Fibroblast of pulmonary artery (primary cell): ENCODE results near the gene ZNF638.

Experiments used
- DNase-seq: peaks from one replicate; pipeline ENCODE4 v3.0.0-alpha.2; 2010; ENCODE audit warnings: low read depth
- H3K4me3 ChIP-seq: replicated peaks from 2 replicates; pipeline ENCODE4 v1.5.1; 2011; ENCODE audit warnings: low read depth, mild to moderate bottlenecking, control low read depth, low read length, moderate library complexity
- TF ChIP-seq, protein P1 (sequence below): IDR thresholded peaks from 2 replicates; pipeline ENCODE4 v1.5.1; 2011; ENCODE audit warnings: mild to moderate bottlenecking, control low read depth, low read length, inconsistent platforms; ENCODE audit errors: missing control alignments

ZNF638 gene

DNA sequence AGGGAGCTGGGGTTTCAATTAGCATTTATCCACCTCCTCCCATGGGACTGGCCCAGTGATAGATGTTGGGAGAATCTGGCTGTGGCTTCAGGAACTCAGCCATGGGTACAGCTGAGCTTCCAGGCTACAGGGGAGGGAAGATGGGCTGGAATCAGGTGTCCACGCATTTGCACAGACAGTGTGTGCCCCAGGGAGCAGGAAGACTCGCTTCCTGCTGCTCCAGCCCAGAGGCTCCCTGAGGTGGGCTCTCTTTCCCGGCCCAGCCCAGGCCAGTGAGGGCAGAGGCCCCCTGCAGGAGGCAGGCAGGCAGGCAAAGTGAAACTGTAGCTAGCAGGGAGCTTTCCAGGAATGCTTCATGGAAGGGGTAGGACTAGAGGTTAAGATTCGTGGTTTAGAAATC is 150.5 kb downstream of the ZNF638 start:
- no peak overlapping the region for H3K4me3 ChIP-seq
- DNase-seq, result no peak
- TF ChIP-seq, protein P1, sequence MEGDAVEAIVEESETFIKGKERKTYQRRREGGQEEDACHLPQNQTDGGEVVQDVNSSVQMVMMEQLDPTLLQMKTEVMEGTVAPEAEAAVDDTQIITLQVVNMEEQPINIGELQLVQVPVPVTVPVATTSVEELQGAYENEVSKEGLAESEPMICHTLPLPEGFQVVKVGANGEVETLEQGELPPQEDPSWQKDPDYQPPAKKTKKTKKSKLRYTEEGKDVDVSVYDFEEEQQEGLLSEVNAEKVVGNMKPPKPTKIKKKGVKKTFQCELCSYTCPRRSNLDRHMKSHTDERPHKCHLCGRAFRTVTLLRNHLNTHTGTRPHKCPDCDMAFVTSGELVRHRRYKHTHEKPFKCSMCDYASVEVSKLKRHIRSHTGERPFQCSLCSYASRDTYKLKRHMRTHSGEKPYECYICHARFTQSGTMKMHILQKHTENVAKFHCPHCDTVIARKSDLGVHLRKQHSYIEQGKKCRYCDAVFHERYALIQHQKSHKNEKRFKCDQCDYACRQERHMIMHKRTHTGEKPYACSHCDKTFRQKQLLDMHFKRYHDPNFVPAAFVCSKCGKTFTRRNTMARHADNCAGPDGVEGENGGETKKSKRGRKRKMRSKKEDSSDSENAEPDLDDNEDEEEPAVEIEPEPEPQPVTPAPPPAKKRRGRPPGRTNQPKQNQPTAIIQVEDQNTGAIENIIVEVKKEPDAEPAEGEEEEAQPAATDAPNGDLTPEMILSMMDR, result no peak

DNA sequence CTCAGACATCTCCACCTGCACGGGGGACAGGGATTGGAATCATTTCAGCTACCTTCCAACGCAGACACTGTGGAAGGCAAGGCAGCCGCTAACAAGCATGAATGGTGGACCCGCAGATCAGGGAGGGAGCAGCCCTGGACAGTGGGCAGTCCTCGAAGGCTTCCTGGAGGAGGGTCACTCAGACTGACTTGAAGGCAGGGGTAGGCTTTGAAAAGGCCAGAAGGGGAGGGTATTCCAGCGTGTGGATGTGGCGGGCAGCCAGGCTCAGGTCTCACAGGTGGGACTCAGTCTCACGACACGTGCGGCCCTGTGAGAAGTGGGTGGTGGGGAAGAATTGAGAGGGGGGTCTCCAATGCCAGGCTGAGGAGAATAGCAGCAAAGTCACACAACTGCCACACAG is 151.7 kb downstream of the ZNF638 start:
- no peak overlapping the region for H3K4me3 ChIP-seq
- DNase-seq, result no peak
- TF ChIP-seq, protein P1, result no peak

DNA sequence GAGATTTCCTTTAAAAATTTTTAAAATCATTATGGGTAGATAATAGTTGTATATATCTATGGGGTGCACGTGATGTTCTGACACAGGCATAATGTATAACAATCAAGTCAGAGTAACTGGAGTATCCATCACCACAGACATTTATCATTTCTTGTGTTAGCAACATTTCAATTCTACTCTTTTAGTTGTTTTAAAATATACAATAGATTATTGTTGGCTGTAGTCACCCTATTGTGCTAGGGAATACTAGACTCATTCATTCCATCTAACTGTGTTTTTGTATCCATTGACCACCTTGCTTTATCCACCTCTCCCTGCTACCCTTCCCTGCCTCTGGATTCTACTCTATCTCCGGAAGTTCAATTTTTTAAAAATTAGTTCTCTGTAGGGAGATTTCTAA is 152.8 kb downstream of the ZNF638 start:
- TF ChIP-seq, protein P1, result no peak
- no peak for DNase-seq
- no peak overlapping the region for H3K4me3 ChIP-seq
